Measurements from ENCODE around the gene NME1.

The NME1 gene

DNA sequence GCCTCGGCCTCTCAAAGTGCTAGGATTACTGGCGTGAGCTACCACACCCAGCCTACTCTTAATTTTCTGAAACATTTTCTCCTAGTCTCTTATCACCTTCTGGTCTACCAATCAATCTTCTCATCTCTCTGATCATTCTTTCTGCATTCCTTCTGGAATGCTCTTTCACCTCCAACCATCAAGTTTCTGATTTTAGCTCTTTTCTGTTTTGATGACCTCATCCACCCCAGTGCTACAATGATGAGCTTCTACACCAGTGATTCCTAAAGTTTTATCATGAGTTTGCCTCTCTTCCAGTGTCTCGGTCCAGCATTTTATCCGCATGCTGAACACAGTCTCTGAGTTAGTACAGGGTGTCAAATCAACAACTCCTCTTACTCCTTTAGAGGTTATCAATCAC, 44.4 kb downstream of the NME1 start:
- DNase-seq: no peak

DNA sequence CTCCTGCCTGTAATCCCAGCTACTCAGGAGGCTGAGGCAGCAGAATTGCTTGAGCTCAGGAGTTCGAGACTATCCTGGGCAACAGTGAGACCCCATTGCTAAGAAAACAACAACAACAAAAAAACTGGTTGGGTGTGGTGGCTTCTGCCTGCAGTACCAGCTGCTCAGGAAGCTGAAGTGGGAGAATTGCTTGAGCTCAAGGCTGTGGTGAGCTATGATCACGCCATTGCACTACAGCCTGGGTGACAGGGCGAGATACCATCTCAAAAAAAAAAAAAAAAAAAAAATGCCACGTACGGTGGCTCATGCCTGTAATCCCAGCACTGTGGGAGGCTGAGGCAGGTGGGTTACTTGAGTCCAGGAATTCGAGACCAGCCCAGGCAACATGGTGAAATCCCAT, 46.9 kb downstream of the NME1 start:
- no peak for DNase-seq

DNA sequence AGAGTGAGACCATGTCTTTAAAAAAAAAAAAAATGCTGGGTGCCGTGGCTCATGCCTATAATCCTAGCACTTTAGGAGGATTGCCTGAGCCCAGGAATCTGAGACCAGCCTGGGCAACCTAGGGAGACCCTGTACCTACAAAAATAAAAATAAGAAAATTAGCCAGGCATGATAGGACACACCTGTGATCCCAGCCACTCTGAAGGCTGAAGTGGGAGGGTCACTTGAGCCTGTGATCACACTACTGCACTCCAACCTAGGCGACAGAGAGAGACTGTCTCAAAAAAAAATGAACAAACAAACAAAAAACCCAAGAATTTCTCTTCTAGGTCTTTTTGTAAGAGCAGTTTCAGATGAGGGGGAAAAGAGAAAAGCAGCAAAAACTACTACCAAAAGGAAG, 47.5 kb downstream of the NME1 start:
- no peak for DNase-seq

DNA sequence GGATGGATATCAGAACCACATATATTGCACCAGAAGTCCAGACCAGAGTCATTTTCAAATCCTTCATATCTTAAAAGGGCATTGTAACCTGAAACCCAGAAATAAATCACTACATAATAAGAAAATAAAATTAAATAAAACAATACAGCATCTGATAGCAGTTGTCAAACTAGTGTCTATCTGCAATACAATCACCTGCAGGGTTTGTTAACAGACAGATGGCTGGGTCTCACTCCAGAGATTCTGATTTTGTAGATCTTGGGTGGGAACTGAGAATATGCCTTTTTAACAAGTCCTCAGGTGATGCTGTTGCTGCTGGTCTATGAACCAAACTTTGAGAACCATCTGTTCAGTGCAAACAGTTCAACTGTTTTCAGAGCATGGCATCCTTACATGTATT, 50.5 kb downstream of the NME1 start:
- DNase-seq: no peak

All from hippocampal formation (tissue), 2 donors.